ENCODE data around the gene METTL15.
"Not testable (repeated sequence)": the region's sequence is repeated elsewhere in the genome, so short reads cannot be mapped to it uniquely, and the experiment has no call there.

Gene METTL15

GRCh38 chr11:28223577-28223976, 115.4 kb downstream of the METTL15 start:
- no peak for DNase-seq

DNA sequence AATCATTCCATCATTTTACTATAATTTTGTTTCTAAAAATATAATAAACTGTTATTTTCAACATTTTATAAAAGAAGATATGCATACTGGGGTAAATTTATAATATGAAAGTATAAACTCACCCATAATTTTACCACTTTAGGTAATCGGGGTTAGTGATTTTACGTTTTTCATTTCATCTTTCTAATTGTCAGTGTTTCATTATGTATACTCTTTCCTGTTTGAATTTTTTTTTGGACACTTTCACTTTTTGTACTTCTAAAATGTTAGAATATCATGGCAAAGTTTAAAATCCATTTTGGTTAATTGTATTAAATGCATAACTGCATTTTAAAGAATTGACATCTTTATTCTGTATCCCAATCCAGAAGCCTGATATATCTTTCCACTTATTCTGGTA, 115.8 kb downstream of the METTL15 start:
- no peak for DNase-seq

GRCh38 chr11:28227460-28227859, 119.3 kb downstream of the METTL15 start:
- DNase-seq = no peak

GRCh38 chr11:28228196-28228895, 120.2 kb downstream of the METTL15 start:
- no peak for DNase-seq

DNA sequence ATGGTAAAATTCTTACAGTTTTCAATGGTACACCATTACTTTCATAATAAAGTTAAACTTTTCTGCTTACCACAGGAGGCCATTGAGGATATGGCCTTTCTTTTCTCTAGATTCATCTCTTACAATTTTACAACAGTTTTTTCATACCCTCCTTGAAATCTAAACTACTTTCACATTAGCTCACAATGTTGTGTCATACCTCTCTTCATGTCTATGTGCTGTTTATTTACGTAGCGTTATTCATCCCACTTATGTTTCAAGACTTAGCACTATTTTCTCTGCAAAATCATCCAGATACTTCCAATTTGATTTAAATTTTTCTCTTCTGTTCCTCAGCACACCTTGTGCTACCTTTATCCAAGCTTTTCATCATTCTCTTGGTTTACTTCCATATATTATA, 123.3 kb downstream of the METTL15 start:
- DNase-seq = no peak

DNA sequence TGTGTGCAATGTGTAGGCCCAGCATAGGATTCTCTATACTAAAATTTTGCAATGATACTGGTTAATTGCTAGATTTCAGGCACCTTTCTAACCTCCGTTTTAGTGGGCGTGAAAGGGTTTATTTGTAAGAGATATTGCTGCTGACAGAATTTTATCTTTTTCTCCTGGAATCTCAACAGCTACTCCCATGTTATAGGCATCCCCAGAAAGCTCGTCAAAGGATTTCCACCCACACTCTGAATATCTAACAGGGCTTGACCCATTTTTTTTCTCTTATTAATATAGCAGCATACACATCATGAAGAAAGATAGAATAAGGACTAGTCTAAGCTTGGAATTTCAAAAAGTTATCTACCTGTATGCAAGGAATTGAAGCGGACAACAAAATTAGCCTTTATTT, 124.5 kb downstream of the METTL15 start:
- DNase-seq = no peak

- DNase-seq = no peak
These were observed 133.6 kb downstream of the METTL15 start for GRCh38 chr11:28241760-28242159.

- no peak for DNase-seq
These were observed 134.4 kb downstream of the METTL15 start for GRCh38 chr11:28242596-28242995.

DNA sequence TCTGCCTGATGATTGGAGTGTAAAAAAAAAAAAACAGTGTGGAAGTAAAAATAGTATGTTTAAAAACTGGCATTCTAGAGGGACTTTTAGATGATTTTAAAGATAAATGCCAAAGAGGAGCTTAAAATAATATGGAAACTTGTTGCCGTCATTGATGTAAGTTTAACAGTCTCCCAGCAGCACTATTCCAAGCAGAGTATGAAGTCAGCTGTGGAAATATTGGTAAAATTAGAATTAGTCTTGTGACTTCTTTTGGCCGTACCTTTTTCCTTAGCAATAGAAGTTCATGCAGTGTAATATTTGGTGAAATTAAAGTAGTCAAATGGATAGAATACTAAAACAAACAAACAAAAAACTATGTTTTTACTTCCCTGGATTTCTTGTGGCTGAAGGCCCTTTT, 134.9 kb downstream of the METTL15 start:
- DNase-seq = no peak

- no peak for DNase-seq
These were observed 135.4 kb downstream of the METTL15 start for GRCh38 chr11:28243581-28243980.

DNA sequence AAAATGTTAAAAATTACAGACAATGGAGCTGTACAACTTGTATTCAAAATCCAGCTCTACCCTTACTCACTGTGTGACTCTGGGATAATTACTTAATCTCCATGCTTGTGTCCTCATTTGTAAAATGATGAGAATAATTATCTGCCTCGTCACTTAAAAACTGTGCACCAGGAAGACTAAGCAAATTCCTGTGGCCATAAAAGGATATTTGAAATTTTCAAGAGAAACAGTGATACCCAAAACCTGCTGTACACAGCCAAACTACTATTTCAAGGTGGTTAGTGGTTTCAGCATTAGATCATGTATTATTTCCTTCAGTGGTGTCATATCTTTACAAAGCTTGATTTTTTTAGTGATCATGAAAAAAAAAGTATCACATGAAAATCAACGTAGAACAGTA, 136.9 kb downstream of the METTL15 start:
- DNase-seq = no peak

DNA sequence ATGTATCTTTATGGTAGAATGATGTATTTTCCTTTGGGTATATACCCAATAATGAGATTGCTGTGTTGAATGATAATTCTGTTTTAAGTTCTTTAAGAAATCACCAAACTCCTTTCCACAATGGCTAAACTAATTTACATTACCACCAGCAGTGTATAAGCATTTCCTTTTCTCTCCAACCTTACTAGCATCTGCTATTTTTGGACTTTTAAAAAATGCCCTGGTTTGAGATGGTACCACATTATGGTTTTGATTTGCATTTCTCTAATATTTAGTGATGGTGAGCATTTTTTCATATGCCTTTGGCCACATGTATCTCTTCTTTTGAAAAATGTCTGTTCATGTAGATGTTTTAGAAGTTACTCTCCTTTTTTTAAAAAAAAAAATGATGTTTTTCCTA, 142.0 kb downstream of the METTL15 start:
- no peak for DNase-seq

DNA sequence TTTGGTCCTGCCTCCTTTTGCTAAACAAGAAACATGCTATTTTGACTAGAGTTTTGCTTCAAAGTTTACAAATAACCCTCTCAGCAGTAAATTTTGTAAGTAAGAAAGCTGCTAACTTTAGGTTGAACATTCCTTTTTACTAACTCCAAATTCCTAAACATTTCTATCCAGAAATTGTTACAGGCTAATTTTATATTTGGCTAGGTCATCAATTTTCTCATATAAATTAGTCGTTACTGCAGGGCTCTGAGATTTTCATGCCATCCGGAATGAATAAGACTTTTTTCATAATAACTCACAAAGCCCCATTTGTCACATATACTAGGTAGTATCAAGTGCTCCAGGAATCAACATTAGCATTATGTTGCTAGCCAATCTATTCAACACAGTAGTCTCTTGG, 143.1 kb downstream of the METTL15 start:
- no peak for DNase-seq

DNA sequence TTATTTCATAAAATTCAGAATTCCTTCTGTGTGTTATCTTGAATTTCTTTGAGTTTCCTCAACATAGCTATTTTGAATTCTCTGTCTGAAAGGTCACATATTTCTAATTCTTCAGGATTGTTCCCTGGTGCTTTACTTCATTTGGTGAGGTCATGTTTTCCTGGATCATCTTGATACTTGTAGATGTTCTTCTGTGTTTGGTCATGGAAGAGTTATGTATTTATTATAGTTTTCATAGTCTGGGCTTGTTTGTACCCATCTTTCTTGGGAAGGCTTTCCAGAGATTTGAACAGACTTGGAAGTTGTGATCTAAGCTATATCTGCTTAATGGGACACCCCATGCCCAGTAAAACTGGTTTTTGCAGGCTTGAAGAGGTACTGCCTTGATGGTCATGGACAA, 149.6 kb downstream of the METTL15 start:
- DNase-seq = no peak

DNA sequence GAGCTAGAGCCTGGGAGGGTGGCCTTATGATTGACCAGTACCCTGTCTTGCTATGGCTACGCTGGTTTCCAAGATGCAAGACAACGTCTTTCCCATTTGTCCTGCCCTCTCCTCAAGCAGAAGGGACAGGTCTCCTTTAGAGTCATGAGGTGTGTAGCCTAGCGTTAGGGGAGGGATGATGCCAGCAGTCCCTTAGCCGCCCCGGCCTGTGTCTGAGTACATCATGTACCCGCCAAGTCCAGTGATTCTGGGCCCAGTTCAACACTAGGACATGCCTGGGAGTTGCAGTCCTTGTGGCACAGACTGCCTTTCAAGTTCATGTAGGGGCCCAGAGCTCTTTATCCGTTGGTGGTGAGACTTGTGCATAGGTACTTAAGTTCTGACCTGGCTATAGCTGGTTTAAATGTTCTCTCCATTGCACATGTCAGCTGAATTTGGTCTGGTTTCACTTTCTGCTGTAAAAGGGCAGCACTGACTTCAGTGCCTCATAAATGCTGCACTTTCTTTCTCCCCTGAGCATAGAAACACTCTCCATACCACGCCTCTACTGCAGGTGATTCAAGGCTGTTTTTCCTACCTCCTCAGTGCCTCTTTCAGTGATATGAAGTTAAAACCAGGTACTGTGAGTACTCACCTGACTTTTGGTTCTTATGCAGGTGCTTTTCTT, 151.1 kb downstream of the METTL15 start:
- no peak for DNase-seq

DNA sequence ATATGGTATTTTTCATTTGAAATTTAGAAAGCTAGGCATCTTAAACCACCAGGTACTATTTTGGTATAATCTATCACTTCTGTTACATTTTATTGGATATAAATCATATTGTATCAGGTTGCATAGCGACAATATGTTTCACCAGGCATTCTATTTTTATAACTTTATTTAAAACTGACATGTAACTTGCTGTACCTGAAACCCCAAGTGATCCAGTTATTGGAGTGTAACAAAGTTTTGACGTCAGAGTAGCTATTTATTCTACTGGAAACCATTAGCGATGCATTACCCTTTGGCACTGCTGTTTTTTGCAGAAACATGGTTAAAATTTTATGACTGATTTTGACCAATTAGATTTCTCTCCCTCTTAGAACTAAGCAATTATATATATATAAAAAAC, 160.7 kb downstream of the METTL15 start:
- no peak for DNase-seq

- DNase-seq = no peak
These were observed 161.4 kb downstream of the METTL15 start for GRCh38 chr11:28269586-28269985.

- not testable (repeated sequence) for DNase-seq
These were observed 164.1 kb downstream of the METTL15 start for GRCh38 chr11:28272247-28272646.

DNA sequence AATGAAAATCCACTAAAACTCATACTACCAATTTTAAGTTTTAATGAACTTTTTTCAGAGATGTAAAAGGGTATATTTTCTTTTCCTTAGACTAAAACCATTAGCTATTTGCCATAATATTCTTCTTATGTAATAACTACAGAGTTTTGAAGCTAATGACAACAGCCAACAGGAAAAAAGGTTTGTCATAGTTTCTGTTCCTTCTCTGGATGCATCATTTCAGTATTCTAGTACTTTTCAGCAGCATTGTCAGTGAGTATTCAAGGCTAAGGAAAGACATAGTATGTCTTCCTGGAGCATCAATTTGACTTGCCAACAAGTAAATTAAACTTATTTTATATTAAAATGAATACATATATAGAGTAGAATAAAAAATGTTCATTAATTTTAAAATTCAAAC, 166.0 kb downstream of the METTL15 start:
- no peak for DNase-seq

DNA sequence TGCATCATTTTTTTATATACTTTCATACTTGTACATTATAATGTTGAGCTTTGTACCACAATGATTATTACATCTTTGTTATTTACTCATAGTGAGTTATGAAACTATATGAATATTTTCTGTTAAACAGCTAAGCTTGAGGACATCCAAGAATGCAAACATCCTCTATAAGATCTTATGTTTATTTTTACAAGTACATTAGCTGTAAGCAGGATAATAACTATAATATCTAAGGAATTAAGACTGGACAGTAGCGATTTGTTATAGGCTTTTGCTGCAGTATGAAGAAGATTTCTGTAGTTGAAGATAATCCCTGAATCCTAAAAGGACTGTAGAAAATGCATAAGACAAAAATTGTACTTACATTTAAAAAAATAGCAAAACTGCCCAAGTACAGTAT, 176.0 kb downstream of the METTL15 start:
- DNase-seq = no peak

GRCh38 chr11:28289444-28289843, 181.3 kb downstream of the METTL15 start:
- no peak for DNase-seq

- not testable (repeated sequence) for DNase-seq
These were observed 182.8 kb downstream of the METTL15 start for GRCh38 chr11:28290995-28291394.

- DNase-seq = no peak
These were observed 188.2 kb downstream of the METTL15 start for GRCh38 chr11:28296426-28296825.

- DNase-seq = no peak
These were observed 190.0 kb downstream of the METTL15 start for GRCh38 chr11:28298209-28298608.

Measured in activated CD4-positive, alpha-beta T cell treated with anti-CD3 and anti-CD28 coated beads, Interleukin-2, amount 50 U/mL, for 48 hours (primary cell).